ENCODE results near the gene HSPE1. TPM values are rescaled to one million over a fixed set of nuclear protein-coding genes. Genes with fewer than 3 reads are reported as not detected.

Gene HSPE1
- 17.9 and 18.8 TPM in 2 replicates for total RNA-seq

GRCh38 chr2:197499594-197500502 is at the start of gene HSPE1, which contains the start of gene HSPD1:
TSS of gene HSPE1 (plus strand) at chr2:197500379. CDS start at chr2:197500437, 58 bp downstream.
TSS of gene HSPD1 (minus strand) at chr2:197499840. CDS start at chr2:197498848, 992 bp downstream.

GRCh38 chr2:197453123-197453913 is 46.9 kb upstream of the HSPE1 start, which contains the start of gene COQ10B:
TSS of gene COQ10B (plus strand) at chr2:197453552. CDS start at chr2:197453561, 9 bp downstream.

GRCh38 chr2:197515739-197516392 is 15.7 kb downstream of the HSPE1 start, which contains the start of gene MOB4:
TSS of gene MOB4 (plus strand) at chr2:197516066. CDS start at chr2:197516087, 21 bp downstream.

Small RNA genes lying within 50 kb of the gene (small RNA-seq; reads per million reads assigned to genes)
- not detected for gene AC020550.1

Other genes with a start within 250 kb of the HSPE1 start
- 8.0 and 30.5 TPM in 2 replicates for gene ANKRD44, start 189.6 kb upstream of the HSPE1 start, total RNA-seq
- gene SF3B1, start 65.4 kb upstream of the HSPE1 start, total RNA-seq: 248 and 327 TPM in 2 replicates
- 57.4 and 60.1 TPM in 2 replicates for gene COQ10B, start 46.8 kb upstream of the HSPE1 start, total RNA-seq
- 62.5 and 65.9 TPM in 2 replicates for gene HSPD1, start 539 bp upstream of the HSPE1 start, total RNA-seq
- gene MOB4, start 15.7 kb downstream of the HSPE1 start, total RNA-seq: 36.4 and 40.4 TPM in 2 replicates
- gene RFTN2, start 175.2 kb downstream of the HSPE1 start, total RNA-seq: 10.4 and 17.5 TPM in 2 replicates
- gene MARS2, start 205.0 kb downstream of the HSPE1 start, total RNA-seq: 3.9 and 4.2 TPM in 2 replicates

Data from hair follicle dermal papilla cell (primary cell).